Tibial artery (tissue), 4 donors: Measurements from ENCODE around the gene IL1RAP.

Experiments
- DNase-seq, 2 donors: peaks; one replicate each; pipeline ENCODE4 v3.0.0-alpha.2; 2019
- H3K27ac ChIP-seq, 2 donors: fragments of 200-600 bp; sonication (generic) in 1 of 2; 1 replicate in 1 of 2; 2 replicates in 1 of 2; pipeline ENCODE4 v1.5.1; 2018 to 2019; ENCODE audit warnings: mild to moderate bottlenecking in 1 of 2
- H3K27me3 ChIP-seq, 2 donors: fragments of 200-600 bp; sonication (generic) in 1 of 2; one replicate each; pipeline versions ENCODE4 v1.5.1 to v1.6.0; 2016 to 2019
- H3K36me3 ChIP-seq, 3 donors: fragments of 200-600 bp; sonication (generic) in 2 of 3; one replicate each; pipeline ENCODE4 v1.5.1; 2016 to 2019; ENCODE audit warnings: mild to moderate bottlenecking in 2 of 3
- H3K4me1 ChIP-seq, 4 donors: fragments of 200-600 bp; sonication (generic) in 2 of 4; 1 replicate in 3 of 4; 2 replicates in 1 of 4; pipeline ENCODE4 v1.5.1; 2016 to 2019
- H3K4me3 ChIP-seq, 2 donors: fragments of 200-600 bp; sonication (generic) in 1 of 2; 1 replicate in 1 of 2; 2 replicates in 1 of 2; pipeline ENCODE4 v1.5.1; 2018 to 2019; ENCODE audit warnings: mild to moderate bottlenecking in 2 of 2
- H3K9me3 ChIP-seq, 3 donors: fragments of 200-600 bp; sonication (generic) in 1 of 3; one replicate each; pipeline ENCODE4 v1.5.1; 2016 to 2019
- CTCF ChIP-seq, 2 experiments: fragments of 200-600 bp in 1 of 2; fragments of 450-650 bp in 1 of 2; IDR thresholded peaks; one replicate each; pipeline ENCODE4 v1.5.1; 2017 to 2019; ENCODE audit warnings: antibody characterized with exemption in 2 of 2, mild to moderate bottlenecking in 1 of 2, moderate library complexity in 1 of 2
- intact Hi-C: fragments of 100-400 bp; cut with DNase I; formaldehyde crosslinking; loops from one replicate; pipeline ENCODE4 v1.15.0; 2023; ENCODE audit warnings: low total_unique reads

The IL1RAP gene

GRCh38 chr3:190686011-190686410, 172.1 kb downstream of the IL1RAP start:
- Histone ChIP-seq H3K27ac (no peak overlapping the region), H3K36me3 (no peaks in the 10 kb centered on the region), H3K9me3 (no peaks in the 10 kb centered on the region), H3K27me3 (no peaks in the 10 kb centered on the region), H3K4me3 (no peak overlapping the region), H3K4me1 (no peaks in the 10 kb centered on the region)
- intact Hi-C loops, result no loop called here
- no peak for TF ChIP-seq CTCF (IDR thresholded peaks at IDR 0.05)
- DNase-seq, result no peak

GRCh38 chr3:190690246-190690645, 176.4 kb downstream of the IL1RAP start:
- TF ChIP-seq CTCF (IDR thresholded peaks at IDR 0.05), result no peak
- H3K9me3 ChIP-seq, result no peaks in the 10 kb centered on the region

GRCh38 chr3:190692256-190692655, 178.4 kb downstream of the IL1RAP start:
- Histone ChIP-seq H3K4me1 (no peaks in the 10 kb centered on the region), H3K27ac (no peak overlapping the region), H3K36me3 (no peaks in the 10 kb centered on the region), H3K9me3 (no peaks in the 10 kb centered on the region), H3K4me3 (no peak overlapping the region), H3K27me3 (peaks cover 0 to 3% of the 10 kb centered on the region in 2 donors)
- no peak for DNase-seq
- intact Hi-C loops, result no loop called here
- no peak for TF ChIP-seq CTCF (IDR thresholded peaks at IDR 0.05)

More at GRCh38 chr3:190690246-190690645, 176.4 kb downstream of the IL1RAP start:
- Histone ChIP-seq H3K27ac (no peak overlapping the region), H3K4me1 (no peaks in the 10 kb centered on the region), H3K27me3 (no peaks in the 10 kb centered on the region), H3K36me3 (no peaks in the 10 kb centered on the region), H3K4me3 (no peak overlapping the region)
- intact Hi-C loops, result no loop called here
- no peak for DNase-seq

GRCh38 chr3:190694335-190695001, 180.6 kb downstream of the IL1RAP start:
- Histone ChIP-seq H3K27me3 (peaks cover 0 to 3% of the 10 kb centered on the region in 2 donors), H3K36me3 (no peaks in the 10 kb centered on the region), H3K9me3 (no peaks in the 10 kb centered on the region), H3K4me1 (no peaks in the 10 kb centered on the region), H3K4me3 (no peak overlapping the region), H3K27ac (no peak overlapping the region)
- DNase-seq, result no peak
- intact Hi-C loops, result no loop called here
- TF ChIP-seq CTCF (IDR thresholded peaks at IDR 0.05), result no peak

- intact Hi-C loops, result no loop called here
- no peaks in the 10 kb centered on the region for H3K36me3 ChIP-seq
- no peak for DNase-seq
Observed at GRCh38 chr3:190695225-190695624, 181.3 kb downstream of the IL1RAP start.

More at GRCh38 chr3:190695225-190695624, 181.3 kb downstream of the IL1RAP start:
- no peak overlapping the region for H3K27ac ChIP-seq
- TF ChIP-seq CTCF (IDR thresholded peaks at IDR 0.05), result no peak
- no peaks in the 10 kb centered on the region for H3K9me3 ChIP-seq
- H3K4me3 ChIP-seq, result no peak overlapping the region
- peaks cover 0 to 3% of the 10 kb centered on the region in 2 donors for H3K27me3 ChIP-seq
- no peaks in the 10 kb centered on the region for H3K4me1 ChIP-seq
